Esophagus muscularis mucosa (tissue), 4 donors: ENCODE data around the gene POLR3B. TPM values are rescaled to one million over a fixed set of nuclear protein-coding genes. Genes with fewer than 3 reads are reported as not detected.
"Not testable (repeated sequence)": the region's sequence is repeated elsewhere in the genome, so short reads cannot be mapped to it uniquely, and the experiment has no call there.

Experiments
- DNase-seq: peaks from one replicate; pipeline ENCODE4 v3.0.0-alpha.2; 2017; ENCODE audit errors: extremely low spot score
- H3K27ac ChIP-seq, 4 donors: fragments of 200-600 bp; sonication (generic); replicated peaks in 1 of 4; 1 replicate in 3 of 4; 2 replicates in 1 of 4; pipeline ENCODE4 v1.5.1; 2016 to 2019; ENCODE audit warnings: mild to moderate bottlenecking in 1 of 4
- H3K27me3 ChIP-seq, 4 donors: fragments of 200-600 bp; sonication (generic); one replicate each; pipeline versions ENCODE4 v1.5.1 to v1.6.0; 2016 to 2019
- H3K36me3 ChIP-seq, 4 donors: fragments of 200-600 bp; sonication (generic); one replicate each; pipeline ENCODE4 v1.5.1; 2016 to 2019
- H3K4me1 ChIP-seq, 4 donors: fragments of 200-600 bp; sonication (generic); one replicate each; pipeline ENCODE4 v1.5.1; 2016 to 2019
- H3K4me3 ChIP-seq, 4 donors: fragments of 200-600 bp; sonication (generic); 1 replicate in 2 of 4; 2 replicates in 2 of 4; pipeline ENCODE4 v1.5.1; 2016 to 2019; ENCODE audit warnings: mild to moderate bottlenecking in 4 of 4, moderate library complexity in 1 of 4
- H3K9me3 ChIP-seq, 4 donors: fragments of 200-600 bp; sonication (generic); 1 replicate in 3 of 4; 2 replicates in 1 of 4; pipeline ENCODE4 v1.5.1; 2016 to 2019
- EP300 ChIP-seq: sonication (generic); formaldehyde crosslinking; IDR thresholded peaks from one replicate; pipeline ENCODE4 v1.6.1; 2017; ENCODE audit warnings: antibody characterized with exemption
- POLR2A ChIP-seq: fragments of 450-650 bp; IDR thresholded peaks from one replicate; pipeline ENCODE4 v1.6.1; 2017; ENCODE audit warnings: antibody characterized with exemption, moderate library complexity, mild to moderate bottlenecking, low read depth
- POLR2AphosphoS5 ChIP-seq, 2 donors: sonication (generic); formaldehyde crosslinking; IDR thresholded peaks; one replicate each; pipeline ENCODE4 v1.6.1; 2017; ENCODE audit warnings: antibody characterized with exemption in 2 of 2
- WGBS: methylation state at CpG from one replicate; pipeline ENCODE4 v1.1.5; 2018; 5-methylcytosine and 5-hydroxymethylcytosine counted together
- intact Hi-C: fragments of 100-400 bp; cut with DNase I; formaldehyde crosslinking; loops from one replicate; pipeline ENCODE4 v1.15.1; 2023
- total RNA-seq, 4 donors: library from RNA; depleted of rRNA; stranded (reverse); fragments of >200 nt; gene quantifications; one replicate each; pipeline versions ENCODE4 v1.1.0 to v1.2.1, GENCODE V29; 2016
- TF ChIP-seq, protein P1 (sequence below), 3 experiments: fragments of 200-600 bp in 2 of 3; fragments of 450-650 bp in 1 of 3; sonication (generic) in 2 of 3; IDR thresholded peaks; one replicate each; pipeline ENCODE4 v1.5.1; 2017 to 2019; ENCODE audit warnings: antibody characterized with exemption in 3 of 3, mild to moderate bottlenecking in 2 of 3, moderate library complexity in 1 of 3

Gene POLR3B
- total RNA-seq, 4 donors from 2014 or later, result 4.2 to 6.1 (median 5.3) TPM

DNA sequence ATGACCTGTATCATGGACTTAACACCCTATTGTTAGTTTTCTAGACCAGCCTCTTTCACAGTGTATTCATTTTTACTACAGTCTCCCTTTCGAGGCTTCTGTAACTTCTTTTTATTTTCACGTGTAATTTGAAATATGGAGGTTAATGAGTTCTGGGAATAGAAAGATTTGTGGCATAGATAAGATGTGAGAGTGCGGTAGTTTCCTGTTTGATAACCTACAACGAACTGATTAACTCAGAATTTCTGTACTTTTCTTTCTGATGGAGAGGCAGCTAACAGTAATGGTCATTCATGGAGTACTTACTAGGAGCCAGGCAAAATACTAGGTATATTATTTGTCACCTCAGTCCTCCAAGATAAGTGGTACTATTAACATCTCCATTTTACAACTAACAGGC is 21.2 kb downstream of the POLR3B start:
- intact Hi-C loops, result no loop called here
- Histone ChIP-seq H3K27ac (no peak overlapping the region), H3K9me3 (peaks cover 0 to 8% (median 0%) of the 10 kb centered on the region in 4 donors), H3K36me3 (peaks cover 17 to 80% (median 49%) of the 10 kb centered on the region in 4 donors), H3K27me3 (no peaks in the 10 kb centered on the region), H3K4me1 (no peaks in the 10 kb centered on the region), H3K4me3 (no peak overlapping the region)
- TF ChIP-seq POLR2AphosphoS5 (IDR thresholded peaks at IDR 0.05), result no peak
- no peak for TF ChIP-seq POLR2A
- TF ChIP-seq EP300, result no peak
- TF ChIP-seq, protein P1, sequence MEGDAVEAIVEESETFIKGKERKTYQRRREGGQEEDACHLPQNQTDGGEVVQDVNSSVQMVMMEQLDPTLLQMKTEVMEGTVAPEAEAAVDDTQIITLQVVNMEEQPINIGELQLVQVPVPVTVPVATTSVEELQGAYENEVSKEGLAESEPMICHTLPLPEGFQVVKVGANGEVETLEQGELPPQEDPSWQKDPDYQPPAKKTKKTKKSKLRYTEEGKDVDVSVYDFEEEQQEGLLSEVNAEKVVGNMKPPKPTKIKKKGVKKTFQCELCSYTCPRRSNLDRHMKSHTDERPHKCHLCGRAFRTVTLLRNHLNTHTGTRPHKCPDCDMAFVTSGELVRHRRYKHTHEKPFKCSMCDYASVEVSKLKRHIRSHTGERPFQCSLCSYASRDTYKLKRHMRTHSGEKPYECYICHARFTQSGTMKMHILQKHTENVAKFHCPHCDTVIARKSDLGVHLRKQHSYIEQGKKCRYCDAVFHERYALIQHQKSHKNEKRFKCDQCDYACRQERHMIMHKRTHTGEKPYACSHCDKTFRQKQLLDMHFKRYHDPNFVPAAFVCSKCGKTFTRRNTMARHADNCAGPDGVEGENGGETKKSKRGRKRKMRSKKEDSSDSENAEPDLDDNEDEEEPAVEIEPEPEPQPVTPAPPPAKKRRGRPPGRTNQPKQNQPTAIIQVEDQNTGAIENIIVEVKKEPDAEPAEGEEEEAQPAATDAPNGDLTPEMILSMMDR (IDR thresholded peaks at IDR 0.05), result no peak
- WGBS, result 81% methylated on average over 4 of the region's 4 CpGs
- DNase-seq, result no peak

DNA sequence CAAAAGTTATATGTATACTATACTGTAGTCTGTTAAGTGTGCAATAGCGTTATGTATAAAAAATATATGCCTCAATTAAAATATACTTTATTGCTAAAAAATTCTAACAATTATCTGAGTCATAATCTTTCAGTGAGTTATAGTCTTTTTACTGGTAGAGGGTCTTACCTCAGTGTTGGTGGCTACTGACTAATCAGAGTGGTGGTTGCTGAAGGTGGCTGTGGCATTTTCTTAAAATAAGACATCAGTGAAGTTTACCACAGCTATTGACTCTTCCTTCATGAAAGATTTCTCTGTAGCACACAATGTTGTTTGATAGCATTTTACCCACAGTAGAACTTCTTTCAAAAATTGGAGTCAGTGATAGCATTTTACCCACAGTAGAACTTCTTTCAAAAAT is 23.4 kb downstream of the POLR3B start:
- DNase-seq, result no peak
- no peaks in the 10 kb centered on the region for H3K4me1 ChIP-seq
- TF ChIP-seq POLR2AphosphoS5 (IDR thresholded peaks at IDR 0.05) (no peak), POLR2A (no peak), EP300 (no peak)
- TF ChIP-seq, protein P1 (IDR thresholded peaks at IDR 0.05), result no peak
- intact Hi-C loops, result loop anchor here (10.0 kb wide), 1 partner anchor 724 kb away; no protein-coding TSS in a partner anchor
- no peak overlapping the region for H3K27ac ChIP-seq
- 97% methylated on average over 1 of the region's 1 CpG for WGBS
- no peak overlapping the region for H3K4me3 ChIP-seq
- peaks cover 0 to 8% (median 0%) of the 10 kb centered on the region in 4 donors for H3K9me3 ChIP-seq
- peaks cover 16 to 80% (median 54%) of the 10 kb centered on the region in 4 donors for H3K36me3 ChIP-seq
- no peaks in the 10 kb centered on the region for H3K27me3 ChIP-seq

DNA sequence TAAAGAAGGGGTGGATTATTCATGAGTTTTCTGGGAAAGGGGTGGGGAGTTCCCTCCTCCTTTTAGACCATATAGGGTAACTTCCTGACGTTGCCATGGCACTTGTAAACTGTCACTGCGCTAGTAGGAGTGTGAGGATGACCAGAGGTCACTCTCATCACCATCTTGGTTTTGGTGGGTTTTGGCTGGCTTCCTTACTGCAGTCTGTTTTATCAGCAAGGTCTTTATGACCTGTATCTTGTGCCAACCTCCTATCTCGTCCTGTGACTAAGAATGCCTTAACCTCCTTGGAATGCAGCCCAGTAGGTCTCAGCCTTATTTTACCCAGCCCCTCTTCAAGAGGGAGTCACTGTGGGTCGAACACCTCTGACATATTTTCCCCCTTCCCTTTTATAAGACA is 24.3 kb downstream of the POLR3B start:
- H3K36me3 ChIP-seq, result peaks cover 10 to 71% (median 49%) of the 10 kb centered on the region in 4 donors
- DNase-seq, H3K27me3 ChIP-seq, H3K9me3 ChIP-seq, H3K4me1 ChIP-seq, H3K27ac ChIP-seq, H3K4me3 ChIP-seq: not testable (repeated sequence)
- intact Hi-C loops, result loop anchor here (10.0 kb wide), 1 partner anchor 723 kb away; no protein-coding TSS in a partner anchor
- 92% methylated on average over 4 of the region's 4 CpGs for WGBS

DNA sequence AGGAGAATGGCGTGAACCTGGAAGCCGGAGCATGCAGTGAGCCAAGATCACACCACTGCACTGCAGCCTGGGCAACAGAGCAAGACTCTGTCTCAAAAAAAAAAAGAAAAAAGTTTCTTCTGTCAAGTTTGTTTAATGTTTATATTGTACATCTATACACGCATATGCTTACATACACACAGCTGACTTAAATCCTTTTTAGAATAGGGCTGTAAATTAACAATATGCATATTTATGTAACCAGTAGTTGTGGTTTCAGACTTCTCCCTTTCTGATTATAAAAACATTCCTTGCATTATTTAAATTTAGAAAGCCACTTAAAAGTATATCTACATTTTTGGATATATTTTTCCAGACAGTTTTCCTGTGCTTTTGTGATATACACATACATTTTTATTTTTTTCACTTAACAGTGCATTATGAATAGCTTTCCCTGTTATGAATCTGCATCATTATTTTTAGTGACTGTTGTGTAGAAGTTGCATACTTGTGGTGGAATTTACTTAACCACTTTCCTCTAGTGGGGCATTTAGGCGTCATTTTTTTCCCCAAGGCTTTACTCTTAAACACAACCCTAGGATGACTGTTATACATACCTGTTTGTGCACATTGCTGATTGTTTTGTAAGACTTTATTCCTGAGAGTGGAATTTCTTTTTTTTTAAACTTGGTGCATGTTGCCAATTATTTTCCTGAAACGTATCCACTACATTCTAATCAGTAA is 29.4 kb downstream of the POLR3B start:
- no peak for DNase-seq
- no peaks in the 10 kb centered on the region for H3K27me3 ChIP-seq
- no peak overlapping the region for H3K4me3 ChIP-seq
- no peak overlapping the region for H3K27ac ChIP-seq
- peaks cover 0 to 37% (median 22%) of the 10 kb centered on the region in 4 donors for H3K36me3 ChIP-seq
- intact Hi-C loops, result loop anchor here (1.0 to 10.0 kb wide), 3 partner anchors 455 to 718 kb away; no protein-coding TSS in a partner anchor
- 83% methylated on average over 5 of the region's 5 CpGs for WGBS
- H3K4me1 ChIP-seq, result no peaks in the 10 kb centered on the region
- TF ChIP-seq POLR2AphosphoS5 (IDR thresholded peaks at IDR 0.05), result no peak
- TF ChIP-seq, protein P1 (IDR thresholded peaks at IDR 0.05), result no peak
- peaks cover 0 to 7% (median 0%) of the 10 kb centered on the region in 4 donors for H3K9me3 ChIP-seq

DNA sequence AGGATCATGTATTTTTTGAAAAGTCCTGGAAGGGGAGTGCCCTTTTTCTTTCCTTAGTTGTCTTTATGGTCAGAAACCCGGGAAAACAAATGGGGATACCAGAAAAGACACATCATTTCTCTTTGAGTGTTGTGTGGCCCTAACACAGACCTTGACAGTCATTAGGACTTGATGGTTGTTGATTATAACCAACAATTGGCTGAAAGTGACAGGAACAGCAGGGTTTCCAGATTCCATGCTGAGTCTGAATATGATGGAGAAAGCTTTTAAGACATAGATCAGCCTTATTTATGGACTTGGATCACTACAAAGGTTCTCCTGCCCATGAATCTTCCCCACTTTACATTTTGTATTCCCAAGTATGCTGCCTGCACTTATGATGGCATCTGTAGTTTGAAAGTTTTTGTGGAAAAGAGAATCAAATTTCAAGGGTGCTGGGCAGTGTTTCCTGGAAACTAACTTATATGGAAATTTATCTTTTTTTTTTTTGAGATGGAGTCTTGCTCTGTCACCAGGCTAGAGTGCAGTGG is 30.4 kb downstream of the POLR3B start:
- Histone ChIP-seq H3K4me3 (no peak overlapping the region), H3K27ac (no peak overlapping the region), H3K27me3 (no peaks in the 10 kb centered on the region), H3K4me1 (no peaks in the 10 kb centered on the region), H3K9me3 (no peaks in the 10 kb centered on the region), H3K36me3 (peaks cover 0 to 34% (median 18%) of the 10 kb centered on the region in 4 donors)
- no peak for DNase-seq
- TF ChIP-seq POLR2AphosphoS5 (IDR thresholded peaks at IDR 0.05) (no peak), POLR2A (no peak), EP300 (no peak)
- TF ChIP-seq, protein P1 (IDR thresholded peaks at IDR 0.05), result no peak
- intact Hi-C loops, result loop anchor here (5.0 to 10.0 kb wide), 2 partner anchors 454 to 717 kb away; no protein-coding TSS in a partner anchor
- 88% methylated on average over 1 of the region's 1 CpG for WGBS
